Raji (cell line): ENCODE data around the gene RTN4.

Experiments used
- POLR2A ChIP-seq: IDR thresholded peaks from 2 replicates; pipeline ENCODE4 v1.6.1; 2011; ENCODE audit warnings: low read depth, low read length, control low read depth; ENCODE audit not compliant: insufficient read depth

RTN4 gene

GRCh38 chr2:54924121-54924520 lies 126.1 kb downstream of the RTN4 start:
- TF ChIP-seq POLR2A: no peak
